Renal cortical epithelial cell (primary cell): ENCODE data around the gene COG8. TPM values are rescaled to one million over a fixed set of nuclear protein-coding genes. Genes with fewer than 3 reads are reported as not detected.
"Not testable (repeated sequence)": the region's sequence is repeated elsewhere in the genome, so short reads cannot be mapped to it uniquely, and the experiment has no call there.

Experiments
- DNase-seq: peaks from one replicate; pipeline ENCODE4 v3.0.0-alpha.2; 2011; ENCODE audit warnings: low read depth
- total RNA-seq: library from RNA; depleted of rRNA; stranded (reverse); fragments of >200 nt; gene quantifications from 2 replicates; pipeline ENCODE4 v1.2.3, GENCODE V29; 2014

Gene COG8
- total RNA-seq, 1 donor from 2014 or later: 56.6 TPM

DNA sequence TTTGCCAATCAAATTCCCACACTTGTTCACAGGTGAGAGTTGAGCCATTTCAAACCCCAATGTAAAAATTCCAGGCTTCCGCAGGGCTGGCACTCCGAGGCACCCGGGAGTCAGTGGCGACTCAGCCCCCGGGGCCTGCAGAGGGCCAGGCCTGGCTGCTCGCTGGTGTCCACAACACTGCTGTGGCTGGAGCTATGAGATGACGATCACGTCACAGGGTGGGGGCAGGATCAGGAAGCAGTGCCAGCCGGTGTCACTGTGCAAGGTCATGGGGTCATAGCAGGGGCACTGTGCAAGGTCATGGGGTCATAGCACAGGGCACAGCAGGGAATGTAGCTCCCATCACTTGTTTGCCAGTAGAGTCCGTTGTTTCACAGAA lies 20.5 kb downstream of the COG8 start:
- no peak for DNase-seq

DNA sequence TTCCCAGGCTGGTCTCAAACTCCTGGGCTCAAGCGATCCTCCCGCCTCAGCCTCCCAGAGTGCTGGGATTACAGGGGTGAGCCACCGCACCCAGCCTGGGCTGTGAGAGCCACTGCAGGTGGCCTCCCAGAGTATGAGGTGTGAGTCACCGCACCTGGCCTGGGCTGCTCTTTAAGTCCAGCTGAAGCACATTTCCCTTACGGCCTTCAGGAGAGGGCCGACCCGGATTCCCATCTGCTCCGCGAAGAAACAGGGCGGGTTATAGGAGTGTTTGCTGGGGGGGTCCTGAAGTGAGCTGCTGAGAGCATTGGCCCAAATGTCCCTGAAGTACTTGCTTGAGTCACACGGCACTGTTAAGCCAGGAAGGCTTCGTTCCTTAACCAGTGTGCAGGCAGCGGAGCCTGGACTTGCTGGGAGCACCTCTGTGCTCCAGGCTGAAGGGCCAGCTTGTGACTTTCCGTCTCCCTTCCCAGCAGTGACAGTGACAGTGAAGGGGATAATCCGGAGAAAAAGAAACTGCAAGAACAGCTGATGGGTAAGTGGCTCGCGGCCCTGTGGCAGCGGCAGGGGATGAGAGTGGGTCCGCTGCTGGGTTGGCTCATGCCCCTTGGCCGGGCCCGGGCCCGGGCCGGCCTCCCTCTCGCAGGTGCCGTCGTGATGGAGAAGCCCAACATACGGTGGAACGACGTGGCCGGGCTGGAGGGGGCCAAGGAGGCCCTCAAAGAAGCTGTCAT lies 21.0 kb downstream of the COG8 start:
- DNase-seq: no peak

DNA sequence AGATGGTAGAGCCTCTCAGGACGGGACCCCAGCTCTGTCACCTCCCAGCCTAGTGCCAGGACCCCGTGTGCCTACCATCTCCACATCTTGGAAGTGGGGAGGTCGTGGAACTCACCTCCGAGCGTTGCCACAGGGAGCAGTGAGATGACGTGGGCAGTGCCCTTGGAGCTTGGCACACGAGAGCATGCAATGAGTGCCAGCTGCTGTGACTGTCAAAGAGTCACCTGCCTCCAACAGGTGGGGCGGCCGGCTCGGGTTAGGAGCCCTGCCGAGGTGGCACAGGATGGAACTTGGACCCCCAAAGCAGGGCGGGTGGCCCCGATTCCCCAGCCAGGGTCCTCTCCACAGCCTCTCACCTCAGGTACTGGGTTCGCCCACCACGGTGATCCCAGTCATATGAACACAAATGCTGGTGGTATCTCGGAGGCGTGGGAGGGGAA lies 22.7 kb downstream of the COG8 start:
- DNase-seq: no peak

DNA sequence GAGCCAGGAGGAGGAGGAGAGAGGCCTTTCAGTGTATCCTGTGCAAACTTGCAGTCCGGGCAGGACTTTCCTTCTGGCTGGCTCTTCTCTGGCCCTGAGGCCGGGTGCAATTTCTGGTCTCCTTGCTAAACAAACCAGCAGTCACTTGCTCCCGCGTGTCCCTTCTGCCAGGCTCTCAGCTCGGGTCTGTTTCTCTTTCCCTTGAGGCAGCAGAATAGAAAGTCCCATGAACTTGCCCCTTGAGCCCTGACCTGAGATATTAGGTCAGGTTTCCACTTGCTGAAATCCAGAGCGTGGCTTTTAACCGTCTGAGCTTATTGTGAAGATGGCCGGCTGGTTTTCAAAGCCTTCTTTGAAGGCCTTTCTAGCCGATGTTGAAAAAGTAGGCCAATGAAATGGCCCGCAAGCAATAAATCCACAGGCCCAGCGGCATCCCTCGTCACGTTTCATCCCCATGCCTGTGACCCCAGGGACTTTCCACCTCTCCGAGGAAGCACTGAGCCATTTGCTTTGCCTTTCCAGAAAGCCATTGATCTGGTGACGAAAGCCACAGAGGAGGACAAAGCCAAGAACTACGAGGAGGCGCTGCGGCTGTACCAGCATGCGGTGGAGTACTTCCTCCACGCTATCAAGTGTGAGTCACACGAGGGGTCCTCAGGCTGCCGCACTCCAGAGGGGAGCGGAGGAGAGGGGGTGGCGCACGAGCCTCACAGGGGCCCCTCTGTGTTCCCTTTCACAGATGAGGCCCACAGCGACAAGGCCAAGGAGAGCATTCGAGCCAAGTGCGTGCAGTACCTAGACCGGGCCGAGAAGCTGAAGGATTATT lies 23.7 kb downstream of the COG8 start:
- DNase-seq: no peak

DNA sequence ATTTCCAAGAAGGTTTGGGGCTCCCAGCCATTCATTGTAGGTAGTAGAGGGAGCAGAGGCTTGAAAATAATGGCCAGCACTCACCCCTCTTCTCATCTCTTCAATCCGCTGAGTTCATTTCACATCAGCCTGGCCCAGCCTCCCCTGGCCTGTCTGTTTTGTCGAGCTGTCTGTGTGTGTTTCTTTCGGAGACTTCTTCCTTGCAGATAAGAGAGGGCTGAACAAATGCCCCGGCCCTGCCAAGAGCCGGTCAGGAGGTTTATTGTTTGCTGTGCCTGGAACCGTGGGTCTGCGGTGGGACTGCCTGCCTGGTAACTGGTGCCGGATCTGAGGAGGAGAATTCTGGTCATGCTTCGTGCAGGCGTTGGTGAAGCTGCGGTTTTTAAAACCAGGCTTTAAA lies 24.8 kb downstream of the COG8 start:
- DNase-seq: no peak

DNA sequence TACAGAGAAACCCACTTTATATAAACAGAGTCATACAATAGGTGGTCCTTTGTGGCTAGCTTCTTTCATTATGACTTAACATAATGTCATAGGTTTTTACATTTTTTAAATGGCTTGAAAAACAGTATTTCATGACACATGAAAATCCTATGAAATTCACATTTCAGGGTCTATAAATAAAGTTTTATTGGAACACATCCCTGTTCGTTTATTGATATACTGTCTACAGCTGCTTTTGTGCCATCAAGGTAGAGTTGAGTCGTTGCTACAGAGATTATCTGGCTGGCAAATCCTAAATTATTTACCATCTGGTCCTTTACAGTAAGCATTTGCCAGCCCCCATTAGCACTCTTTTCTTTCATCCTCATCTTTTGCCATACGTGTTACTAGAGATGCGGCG lies 25.9 kb downstream of the COG8 start:
- no peak for DNase-seq

DNA sequence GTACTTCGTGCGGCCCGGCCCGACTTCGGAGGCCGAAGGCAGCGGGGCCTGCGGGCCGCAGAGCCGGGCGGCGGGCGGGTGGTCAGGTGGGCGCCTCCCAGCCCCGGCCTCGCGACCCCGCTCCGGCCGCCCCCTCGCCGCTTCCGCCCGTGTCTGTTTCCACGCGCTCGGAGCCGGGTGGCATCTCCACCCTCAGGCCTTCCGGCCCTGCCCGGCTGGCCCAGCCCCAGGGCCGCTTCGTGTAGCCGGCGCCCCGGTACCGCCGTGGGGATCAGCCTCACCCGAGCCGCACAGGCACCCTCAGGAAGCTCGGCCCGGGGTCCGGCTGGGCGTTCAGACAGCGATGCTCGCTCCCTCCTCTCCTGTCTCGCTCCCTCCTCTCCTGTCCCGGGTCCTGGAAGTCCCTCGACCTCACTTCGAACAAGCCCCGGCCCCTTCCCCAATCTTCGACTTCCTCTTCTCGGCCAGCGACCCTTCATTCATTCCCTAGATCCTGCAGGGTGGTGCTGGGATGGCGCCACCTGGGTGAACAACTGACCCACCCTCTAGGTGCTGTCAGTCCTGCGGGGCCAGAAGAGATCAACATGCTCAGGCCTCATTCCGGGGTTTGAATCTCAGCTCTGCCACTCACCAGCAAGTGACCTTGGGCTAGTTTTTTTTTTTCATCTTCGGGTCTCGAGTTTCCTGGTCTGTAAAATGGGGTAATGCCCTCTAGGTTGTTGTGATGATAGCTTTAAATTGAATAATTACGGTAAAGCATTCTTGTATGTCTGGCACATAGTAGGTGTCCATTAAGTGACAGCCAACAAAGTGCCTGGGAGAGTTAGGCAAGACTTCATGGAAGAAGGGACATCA lies 27.6 kb downstream of the COG8 start:
- peak; percentile 21 for DNase-seq

DNA sequence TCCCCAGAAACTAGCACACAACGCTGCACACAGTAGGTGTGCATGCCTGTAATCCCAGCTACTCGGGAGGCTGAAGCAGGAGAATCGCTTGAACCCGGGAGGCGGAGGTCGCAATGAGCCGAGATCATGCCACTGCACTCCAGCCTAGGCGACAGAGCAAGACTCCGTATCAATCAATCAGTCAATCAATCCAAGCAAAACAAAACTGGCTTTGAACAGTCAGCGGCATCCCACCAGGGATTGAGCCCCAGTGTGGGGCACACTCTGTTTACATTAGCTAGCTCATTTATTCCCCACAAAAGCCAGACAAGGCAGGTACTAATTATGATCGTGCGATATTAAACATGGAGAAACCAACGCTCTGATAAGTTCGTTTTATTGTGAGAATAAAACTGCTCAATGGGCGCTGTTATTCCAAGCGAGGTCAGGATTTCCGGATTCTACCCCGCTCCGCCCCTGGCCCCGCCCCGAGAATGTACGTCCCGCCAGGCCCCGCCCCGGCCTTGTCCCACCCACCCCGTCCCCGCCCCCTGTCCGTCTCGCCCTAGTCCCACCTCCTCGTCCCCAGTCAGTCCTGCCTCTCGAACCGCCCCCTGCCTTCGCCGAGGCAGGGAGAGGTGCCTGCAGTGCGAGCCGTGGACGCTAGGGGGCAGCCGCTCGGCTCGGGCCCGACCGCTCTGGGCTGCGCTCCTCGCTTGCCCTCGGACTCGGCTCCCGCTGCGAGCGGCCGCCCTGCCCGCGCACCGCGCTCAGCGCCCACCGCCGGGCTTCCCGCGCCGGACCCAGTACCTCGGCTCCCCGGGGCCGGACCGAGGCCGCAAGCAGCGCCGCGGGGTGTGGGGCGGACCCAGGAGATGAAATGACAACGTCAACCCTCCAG lies 28.5 kb downstream of the COG8 start, which contains the start of gene VPS4A:
VPS4A (plus strand) TSS at position 698 of the 880 bp plus-strand sequence; CDS start at position 860, 162 bp downstream.
- peak; percentile 80 for DNase-seq

DNA sequence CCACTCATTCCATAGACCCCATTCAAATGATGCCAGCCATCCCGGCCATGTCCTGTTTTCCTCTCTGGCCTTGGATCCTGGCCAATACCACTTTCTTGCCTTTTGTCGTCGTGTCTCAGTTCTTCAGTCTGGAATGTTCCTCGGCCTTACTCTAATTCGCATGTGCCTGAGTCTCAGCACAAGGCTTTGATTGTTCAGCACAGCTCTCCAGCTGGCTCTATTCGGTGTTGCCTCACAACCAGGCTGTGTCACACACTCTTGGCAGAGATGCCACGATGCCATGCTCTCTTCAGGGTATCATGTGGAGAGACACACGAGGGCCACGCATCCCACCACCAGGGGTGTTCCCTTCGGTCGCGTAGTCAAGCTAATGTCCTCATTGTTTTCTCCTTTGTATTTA lies 30.0 kb downstream of the COG8 start:
- DNase-seq: no peak

DNA sequence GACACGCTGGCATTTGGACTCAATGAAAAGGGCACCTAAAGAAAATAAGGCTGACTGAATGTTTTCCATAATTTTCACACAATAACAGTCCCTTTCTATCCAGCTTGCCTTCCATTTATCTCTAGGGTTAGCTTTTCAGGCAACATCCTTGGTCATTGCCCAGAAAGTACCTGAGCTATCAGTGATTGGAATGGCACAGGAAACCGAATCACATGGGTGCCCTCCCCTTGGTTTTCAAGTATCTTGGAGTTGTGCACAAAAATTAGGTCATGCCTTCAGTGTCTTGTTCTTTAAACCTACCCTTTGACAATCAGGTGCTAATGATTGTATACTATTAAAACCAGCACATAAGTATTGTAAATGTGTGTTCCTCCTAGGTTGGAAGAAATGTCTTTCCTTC lies 31.5 kb downstream of the COG8 start:
- DNase-seq: no peak

DNA sequence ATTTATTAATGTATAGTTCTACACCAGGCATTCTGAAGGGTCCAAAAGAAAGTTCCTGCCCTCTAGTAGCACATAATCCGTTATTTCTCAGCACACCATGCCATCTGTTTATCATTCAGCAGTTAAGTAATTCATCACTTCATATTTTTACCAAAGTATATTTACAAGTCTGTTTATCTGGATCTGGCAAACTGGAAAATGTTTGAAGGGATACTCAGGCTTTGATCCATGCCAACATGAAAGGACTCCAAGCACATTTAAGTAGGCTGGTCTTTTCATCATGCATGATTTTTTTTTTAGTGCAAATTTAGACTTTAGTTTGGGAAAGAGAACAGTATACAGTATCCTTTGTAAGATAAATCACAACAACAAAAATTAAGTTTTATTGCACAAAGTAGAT lies 32.3 kb downstream of the COG8 start:
- no peak for DNase-seq

DNA sequence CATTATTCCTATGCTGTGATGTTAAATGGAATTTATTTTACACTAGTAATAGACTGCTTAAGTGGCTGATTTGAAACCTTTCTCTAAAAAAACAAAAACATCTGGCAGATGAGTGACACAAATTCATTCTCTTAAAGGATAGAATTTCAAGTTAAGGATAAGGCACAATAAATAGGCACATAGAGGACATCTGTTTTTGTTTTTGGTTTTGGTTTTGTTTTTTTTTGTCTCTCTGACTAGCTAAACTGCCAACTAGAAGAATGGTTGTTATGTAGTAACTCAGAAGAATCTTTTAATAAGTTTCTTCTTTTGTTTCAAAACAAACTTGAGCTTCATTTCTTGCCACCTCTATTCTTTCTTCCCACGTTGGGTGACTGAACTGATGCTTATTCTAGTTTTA lies 33.3 kb downstream of the COG8 start:
- DNase-seq: no peak

DNA sequence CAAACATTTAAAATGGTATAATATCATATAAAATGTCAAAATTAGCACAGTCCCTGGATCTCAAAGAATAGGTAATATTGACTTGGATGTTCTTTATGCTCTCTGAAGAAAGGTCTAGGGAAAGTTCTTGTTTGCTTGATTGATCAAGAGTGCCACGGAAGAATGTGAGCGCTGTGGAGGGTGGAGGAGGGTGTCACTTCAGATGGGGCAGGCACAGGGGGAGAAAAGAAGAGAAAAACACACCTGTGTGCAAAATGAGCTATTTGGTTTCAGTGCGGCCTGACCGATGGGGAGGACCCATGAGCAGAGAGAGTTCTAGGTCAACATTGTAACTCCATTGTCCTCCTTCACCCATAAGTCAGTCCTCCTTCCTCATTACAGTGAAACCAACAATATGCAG lies 37.1 kb downstream of the COG8 start:
- no peak for DNase-seq

DNA sequence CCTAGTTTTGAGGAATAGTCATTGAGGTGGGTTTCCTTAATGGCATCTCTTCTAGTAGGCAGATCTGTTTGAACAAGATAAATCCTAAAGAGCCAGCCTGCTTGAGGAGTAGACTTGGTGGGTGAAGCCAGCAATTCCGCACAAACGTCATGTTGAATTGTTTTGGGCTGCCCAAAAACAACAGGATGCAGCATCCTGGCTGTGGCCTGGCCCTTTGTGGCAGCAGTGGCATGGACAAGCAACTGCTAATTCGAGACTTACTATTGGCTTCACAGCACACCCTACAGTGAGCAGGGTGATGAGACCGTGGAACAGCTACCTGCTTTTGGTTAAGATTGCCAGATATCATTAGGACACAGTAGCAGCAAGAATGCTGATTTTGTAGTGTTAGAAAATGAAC lies 37.5 kb downstream of the COG8 start:
- DNase-seq: no peak

DNA sequence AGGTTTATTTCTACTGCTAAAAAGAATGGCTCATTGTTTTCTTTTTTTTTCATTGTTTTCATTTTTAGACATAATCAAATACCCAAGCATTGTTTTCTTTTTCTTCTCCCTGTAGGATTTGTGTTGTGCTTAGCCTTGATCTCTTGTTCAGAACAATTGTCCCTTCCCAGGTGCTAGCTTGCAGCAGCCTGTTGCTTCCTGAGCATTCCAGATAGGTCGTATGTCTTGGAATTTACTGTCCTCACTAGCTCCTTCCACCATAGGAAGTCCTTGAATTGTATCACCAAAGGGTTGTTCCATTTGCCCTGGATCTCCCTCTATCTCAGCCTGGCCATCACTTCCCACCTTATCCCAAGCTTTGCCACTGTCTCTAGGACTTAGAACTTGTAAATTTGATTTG lies 38.2 kb downstream of the COG8 start:
- no peak for DNase-seq

DNA sequence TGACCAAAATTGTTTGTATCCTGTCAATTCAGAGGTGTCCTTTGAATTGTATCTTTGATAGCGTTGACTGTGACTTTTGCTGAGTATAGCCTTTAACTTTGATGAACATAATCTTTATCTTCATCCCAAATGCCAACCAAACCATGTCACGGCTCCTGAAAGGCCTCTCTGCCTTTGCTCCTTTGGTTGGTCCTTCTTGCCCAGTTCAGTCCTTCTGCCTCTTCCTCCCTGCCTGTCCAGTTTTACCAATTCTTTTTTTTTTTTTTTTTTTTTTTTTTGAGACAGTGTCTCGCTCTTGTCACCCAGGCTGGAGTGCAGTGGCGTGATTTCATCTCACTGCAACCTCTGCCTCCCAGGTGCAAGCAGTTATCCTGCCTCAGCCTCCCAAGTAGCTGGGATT lies 41.1 kb downstream of the COG8 start:
- DNase-seq: no peak

DNA sequence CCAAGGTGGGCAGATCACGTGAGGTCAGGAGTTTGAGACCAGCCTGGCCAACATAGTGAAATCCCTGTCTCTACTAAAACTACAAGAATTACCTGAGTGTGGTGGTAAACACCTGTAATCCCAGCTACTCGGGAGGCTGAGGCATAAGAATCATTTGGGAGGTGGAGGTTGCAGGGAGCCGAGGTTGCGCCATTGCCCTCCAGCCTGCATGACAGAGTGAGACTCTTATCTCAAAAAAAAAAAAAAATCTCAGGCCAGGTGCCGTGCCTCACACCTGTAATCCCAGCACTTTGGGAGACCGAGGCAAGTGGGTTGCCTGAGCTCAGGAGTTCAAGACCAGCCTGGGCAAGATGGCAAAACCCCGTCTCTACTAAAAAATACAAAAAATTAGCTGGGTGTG lies 42.6 kb downstream of the COG8 start:
- DNase-seq: not testable (repeated sequence)

DNA sequence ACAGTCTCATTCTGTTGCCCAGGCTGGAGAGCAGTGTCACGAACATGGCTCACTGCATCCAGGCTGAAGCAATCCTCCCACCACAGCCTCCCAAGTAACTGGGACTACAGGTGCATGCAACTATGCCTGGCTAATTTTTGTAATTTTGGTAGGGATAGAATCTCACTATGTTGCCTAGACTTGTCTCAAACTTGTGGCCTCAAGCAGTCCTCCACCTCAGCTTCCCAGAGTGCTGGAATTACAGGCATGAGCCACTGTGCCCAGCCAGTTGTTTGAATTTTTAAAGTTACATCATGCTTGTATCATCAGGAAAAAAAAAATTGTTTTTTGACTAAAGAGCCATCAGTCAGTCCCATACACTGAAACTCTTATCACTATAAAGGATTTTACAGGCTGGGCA lies 45.3 kb downstream of the COG8 start:
- DNase-seq: no peak

DNA sequence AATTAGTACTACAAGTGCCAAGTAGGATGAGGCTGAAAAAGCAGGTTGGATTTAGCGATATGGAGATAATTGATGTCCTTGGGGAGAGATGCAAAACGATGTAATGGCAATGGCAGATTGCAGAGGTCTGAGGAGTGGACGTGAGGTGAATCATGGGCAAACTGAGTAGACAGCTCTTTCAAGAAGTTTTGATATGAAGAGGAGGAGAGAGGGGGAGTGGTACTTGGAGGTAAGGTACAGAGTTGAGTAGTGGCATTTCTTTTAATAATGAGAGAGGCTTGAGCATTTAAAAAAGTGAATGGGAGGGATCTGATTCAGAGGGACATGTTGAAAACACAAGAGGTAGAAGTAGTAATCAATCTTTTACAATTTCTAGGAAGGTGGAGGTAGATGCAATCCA lies 46.0 kb downstream of the COG8 start:
- DNase-seq: no peak

DNA sequence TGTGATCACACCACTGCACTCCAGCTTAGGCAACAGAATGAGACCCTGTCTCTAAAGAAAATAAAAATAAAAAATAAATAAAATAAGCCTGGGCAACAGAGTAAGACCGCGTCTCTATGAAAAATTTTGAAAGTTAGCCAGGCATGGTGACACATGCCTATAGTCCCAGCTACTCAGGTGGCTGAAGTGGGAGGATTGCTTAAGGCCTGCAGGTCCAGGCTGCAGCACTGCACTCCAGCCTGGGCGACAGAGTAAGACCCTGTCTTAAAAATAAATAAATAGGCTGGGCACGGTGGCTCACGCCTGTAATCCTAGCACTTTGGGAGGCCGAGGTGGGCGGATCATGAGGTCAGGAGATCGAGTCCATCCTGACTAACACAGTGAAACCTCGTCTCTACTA lies 47.7 kb downstream of the COG8 start:
- DNase-seq: not testable (repeated sequence)
